Measurements from ENCODE around the gene CTDNEP1.

The CTDNEP1 gene

DNA sequence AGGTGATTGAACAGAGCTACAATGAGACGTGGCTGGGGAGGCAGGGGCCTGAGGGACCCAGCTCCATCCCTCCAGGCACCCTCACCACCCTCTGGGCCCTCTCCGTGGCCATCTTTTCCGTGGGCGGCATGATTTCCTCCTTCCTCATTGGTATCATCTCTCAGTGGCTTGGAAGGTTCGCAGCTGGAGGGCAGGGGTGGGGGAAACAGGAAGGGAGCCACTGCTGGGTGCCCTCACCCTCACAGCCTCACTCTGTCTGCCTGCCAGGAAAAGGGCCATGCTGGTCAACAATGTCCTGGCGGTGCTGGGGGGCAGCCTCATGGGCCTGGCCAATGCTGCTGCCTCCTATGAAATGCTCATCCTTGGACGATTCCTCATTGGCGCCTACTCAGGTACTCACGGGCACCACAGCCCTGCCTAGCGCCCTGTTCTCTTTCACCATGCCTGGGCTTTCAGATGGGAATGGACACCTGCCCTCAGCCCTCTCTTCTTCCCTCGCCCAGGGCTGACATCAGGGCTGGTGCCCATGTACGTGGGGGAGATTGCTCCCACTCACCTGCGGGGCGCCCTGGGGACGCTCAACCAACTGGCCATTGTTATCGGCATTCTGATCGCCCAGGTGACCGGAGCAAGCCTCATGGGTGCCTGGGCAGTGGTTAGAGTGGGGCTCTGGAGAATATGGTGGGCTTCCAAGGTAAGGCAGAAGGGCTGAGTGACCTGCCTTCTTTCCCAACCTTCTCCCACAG, 32.1 kb upstream of the CTDNEP1 start:
- no peak overlapping the region for H3K4me3 ChIP-seq (ENCODE audit: low read depth, low read length)
- no peak for DNase-seq (ENCODE audit: low read depth)
- TF ChIP-seq, protein P1, sequence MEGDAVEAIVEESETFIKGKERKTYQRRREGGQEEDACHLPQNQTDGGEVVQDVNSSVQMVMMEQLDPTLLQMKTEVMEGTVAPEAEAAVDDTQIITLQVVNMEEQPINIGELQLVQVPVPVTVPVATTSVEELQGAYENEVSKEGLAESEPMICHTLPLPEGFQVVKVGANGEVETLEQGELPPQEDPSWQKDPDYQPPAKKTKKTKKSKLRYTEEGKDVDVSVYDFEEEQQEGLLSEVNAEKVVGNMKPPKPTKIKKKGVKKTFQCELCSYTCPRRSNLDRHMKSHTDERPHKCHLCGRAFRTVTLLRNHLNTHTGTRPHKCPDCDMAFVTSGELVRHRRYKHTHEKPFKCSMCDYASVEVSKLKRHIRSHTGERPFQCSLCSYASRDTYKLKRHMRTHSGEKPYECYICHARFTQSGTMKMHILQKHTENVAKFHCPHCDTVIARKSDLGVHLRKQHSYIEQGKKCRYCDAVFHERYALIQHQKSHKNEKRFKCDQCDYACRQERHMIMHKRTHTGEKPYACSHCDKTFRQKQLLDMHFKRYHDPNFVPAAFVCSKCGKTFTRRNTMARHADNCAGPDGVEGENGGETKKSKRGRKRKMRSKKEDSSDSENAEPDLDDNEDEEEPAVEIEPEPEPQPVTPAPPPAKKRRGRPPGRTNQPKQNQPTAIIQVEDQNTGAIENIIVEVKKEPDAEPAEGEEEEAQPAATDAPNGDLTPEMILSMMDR (conservative IDR thresholded peaks at IDR 0.05; ENCODE audit: low read depth, low read length): no peak

DNA sequence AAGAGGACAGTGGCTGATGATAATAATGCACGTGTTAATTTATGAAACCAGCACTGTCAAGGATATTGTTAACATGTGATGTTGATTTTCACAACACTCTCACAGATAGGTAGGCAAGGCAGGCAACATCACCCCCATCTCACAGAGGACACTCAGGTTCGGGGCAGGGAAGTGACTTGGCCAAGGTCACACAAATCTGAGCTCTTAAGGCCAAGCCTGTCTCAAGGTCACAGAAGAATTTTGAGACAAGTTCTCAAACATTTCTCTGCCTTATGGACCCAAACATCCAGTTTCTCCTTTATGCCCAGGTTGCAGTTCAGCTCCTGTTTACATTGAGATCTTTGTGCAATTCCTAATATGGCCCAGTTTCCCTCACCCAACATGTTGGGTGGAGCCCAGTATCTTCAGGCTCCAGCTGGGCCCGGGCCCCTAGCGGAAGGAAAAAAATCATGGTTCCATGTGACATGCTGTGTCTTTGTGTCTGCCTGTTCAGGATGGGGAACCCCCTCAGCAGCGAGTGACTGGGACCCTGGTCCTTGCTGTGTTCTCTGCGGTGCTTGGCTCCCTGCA, 31.3 kb upstream of the CTDNEP1 start:
- no peak overlapping the region for H3K4me3 ChIP-seq (ENCODE audit: low read depth, low read length)
- no peak for DNase-seq (ENCODE audit: low read depth)
- TF ChIP-seq, protein P1 (conservative IDR thresholded peaks at IDR 0.05; ENCODE audit: low read depth, low read length): no peak

DNA sequence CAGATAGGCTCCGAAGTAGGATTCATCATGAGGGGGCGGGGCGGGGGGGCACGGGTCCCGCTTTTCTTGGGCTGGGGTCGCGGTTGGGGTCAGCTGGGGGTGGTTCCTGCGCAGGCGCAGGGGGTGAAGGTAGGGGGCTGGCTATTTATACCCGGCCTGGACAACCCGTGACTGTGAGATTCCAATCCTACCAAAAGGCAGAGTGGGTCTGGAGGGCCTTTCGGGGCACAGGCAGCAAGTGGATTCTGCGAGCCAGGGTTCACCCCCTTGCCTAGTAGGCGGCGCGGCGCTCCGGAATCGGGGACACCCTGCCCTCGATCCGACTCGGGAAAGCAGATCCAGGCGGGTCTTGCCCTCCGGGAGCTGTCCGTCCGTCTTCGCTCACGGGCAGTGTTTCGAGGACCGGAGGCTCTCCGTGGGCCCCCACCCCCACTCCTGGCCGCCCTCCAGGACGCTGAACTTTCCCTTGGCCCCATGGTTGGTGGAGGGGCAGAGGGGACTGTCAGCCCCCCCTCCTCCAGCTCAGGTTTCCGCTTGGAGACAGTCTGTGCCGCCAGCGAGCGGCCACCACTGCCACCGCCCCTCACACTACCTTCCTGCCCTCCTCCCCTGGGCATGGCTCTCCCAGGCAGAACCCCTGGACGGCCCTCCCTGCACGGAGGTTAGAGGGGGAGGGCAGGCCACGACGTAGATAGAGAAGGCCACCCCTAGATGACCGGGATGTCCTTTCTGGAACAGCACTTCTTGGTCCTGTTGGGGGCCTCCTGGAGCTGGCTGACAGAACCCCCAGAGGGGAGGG, 30.6 kb upstream of the CTDNEP1 start:
- no peak for DNase-seq (ENCODE audit: low read depth)
- H3K4me3 ChIP-seq (ENCODE audit: low read depth, low read length): peak overlapping the region; percentile 54
- TF ChIP-seq, protein P1 (conservative IDR thresholded peaks at IDR 0.05; ENCODE audit: low read depth, low read length): no peak

DNA sequence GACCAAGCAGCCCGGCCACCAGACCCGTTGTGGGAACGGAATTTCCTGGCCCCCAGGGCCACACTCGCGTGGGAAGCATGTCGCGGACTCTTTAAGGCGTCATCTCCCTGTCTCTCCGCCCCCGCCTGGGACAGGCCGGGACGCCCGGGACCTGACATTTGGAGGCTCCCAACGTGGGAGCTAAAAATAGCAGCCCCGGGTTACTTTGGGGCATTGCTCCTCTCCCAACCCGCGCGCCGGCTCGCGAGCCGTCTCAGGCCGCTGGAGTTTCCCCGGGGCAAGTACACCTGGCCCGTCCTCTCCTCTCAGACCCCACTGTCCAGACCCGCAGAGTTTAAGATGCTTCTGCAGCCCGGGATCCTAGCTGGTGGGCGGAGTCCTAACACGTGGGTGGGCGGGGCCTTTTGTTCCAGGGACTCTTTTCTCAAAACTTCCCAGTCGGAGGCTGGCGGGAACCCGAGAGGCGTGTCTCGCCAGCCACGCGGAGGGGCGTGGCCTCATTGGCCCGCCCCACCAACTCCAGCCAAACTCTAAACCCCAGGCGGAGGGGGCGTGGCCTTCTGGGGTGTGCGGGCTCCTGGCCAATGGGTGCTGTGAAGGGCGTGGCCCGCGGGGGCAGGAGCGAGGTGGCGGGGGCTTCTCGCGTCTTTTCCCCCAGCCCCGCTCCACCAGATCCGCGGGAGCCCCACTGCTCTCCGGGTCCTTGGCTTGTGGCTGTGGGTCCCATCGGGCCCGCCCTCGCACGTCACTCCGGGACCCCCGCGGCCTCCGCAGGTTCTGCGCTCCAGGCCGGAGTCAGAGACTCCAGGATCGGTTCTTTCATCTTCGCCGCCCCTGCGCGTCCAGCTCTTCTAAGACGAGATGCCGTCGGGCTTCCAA, 29.8 kb upstream of the CTDNEP1 start, which contains the start of gene SLC2A4:
TSS of gene SLC2A4 (plus strand) at position 645 of the 879 bp plus-strand sequence. CDS start at position 862, 217 bp downstream.
- TF ChIP-seq, protein P1 (conservative IDR thresholded peaks at IDR 0.05; ENCODE audit: low read depth, low read length): no peak
- DNase-seq (ENCODE audit: low read depth): peak; percentile 96
- peak within 1 kb of the TSS; percentile 54 for H3K4me3 ChIP-seq (ENCODE audit: low read depth, low read length)

DNA sequence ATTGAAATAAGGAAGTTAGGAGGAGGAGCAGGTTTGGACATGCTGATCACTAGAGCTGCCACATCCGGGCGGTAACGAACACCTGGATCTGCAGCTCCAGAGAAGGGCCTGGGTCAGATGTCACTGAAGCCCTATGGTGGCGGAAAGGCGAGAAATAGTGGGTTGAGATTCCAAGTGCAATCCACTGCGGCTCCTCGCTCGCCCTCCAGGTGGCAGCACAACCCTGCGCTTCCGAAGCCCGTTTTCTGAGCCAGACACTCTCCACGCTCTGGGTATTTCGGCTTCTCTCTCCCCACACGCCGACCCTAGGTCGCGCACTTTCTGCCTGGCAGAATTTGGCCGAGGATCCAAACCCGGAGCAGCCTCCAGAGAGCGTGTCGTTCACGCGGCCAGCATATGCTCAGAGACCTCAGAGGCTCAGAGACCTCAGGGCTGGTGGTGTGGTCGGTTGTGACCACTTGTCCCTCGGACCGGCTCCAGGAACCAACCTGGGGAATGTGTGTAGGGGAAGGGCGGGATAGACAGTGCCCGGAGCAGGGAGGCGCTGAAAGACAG, 29.1 kb upstream of the CTDNEP1 start:
- TF ChIP-seq, protein P1 (conservative IDR thresholded peaks at IDR 0.05; ENCODE audit: low read depth, low read length): peak; percentile 95
- DNase-seq (ENCODE audit: low read depth): peak; percentile 82
- H3K4me3 ChIP-seq (ENCODE audit: low read depth, low read length): peak overlapping the region; percentile 37

DNA sequence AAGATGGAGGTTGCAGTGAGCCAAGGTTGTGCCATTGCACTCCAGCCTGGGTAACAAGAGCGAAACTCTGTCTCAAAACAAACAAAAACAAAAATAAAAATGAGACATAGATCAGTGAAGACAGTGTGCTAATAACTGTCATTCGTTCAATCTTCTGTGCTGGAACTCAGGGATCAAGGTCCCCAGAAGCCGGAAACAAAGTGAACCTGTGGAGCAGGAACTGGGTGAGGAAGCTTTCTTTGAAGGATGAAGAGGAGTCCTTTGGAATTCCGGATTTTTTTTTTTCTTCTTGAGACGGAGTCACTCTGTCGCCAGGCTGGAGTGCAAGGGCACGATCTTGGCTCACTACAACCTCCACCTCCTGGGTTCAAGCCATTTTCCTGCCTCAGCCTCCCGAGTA, 27.9 kb upstream of the CTDNEP1 start:
- no peak overlapping the region for H3K4me3 ChIP-seq (ENCODE audit: low read depth, low read length)
- TF ChIP-seq, protein P1 (conservative IDR thresholded peaks at IDR 0.05; ENCODE audit: low read depth, low read length): no peak
- DNase-seq (ENCODE audit: low read depth): no peak
